Panc1 (cell line): Measurements from ENCODE around the gene C1orf198.

Experiments
- POLR2AphosphoS5 ChIP-seq: IDR thresholded peaks from 2 replicates; pipeline ENCODE4 v1.6.1; 2012; ENCODE audit warnings: mild to moderate bottlenecking, low read depth, low read length, moderate library complexity
- TF ChIP-seq, protein P1 (sequence below), 2 experiments: IDR thresholded peaks; 2 replicates each; pipeline ENCODE4 v1.6.1; 2011 to 2012; ENCODE audit warnings: low read depth in 2 of 2, control low read depth in 1 of 2, low read length in 1 of 2, mild to moderate bottlenecking in 1 of 2, moderate library complexity in 1 of 2; ENCODE audit not compliant: insufficient read depth in 1 of 2

DNA sequence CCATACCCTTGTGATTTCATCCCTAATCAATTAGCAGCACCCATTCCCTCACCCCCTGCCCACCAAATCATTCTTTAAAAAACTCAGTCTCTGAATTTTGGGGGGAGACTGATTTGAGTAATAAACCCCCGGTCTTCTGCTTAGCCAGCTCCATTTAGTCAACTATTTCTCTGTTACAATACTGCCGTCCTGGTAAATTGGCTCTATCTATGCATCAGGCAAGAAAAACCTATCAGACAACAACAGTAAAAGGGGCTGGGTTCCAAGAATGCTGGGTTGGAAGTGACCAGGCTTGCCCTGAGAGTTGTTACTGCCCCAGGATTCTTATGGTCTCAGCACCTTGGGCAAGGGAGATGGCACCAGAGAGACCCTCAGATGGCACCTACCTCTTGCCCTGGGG, 16.3 kb upstream of the C1orf198 start:
- TF ChIP-seq, protein P1, sequence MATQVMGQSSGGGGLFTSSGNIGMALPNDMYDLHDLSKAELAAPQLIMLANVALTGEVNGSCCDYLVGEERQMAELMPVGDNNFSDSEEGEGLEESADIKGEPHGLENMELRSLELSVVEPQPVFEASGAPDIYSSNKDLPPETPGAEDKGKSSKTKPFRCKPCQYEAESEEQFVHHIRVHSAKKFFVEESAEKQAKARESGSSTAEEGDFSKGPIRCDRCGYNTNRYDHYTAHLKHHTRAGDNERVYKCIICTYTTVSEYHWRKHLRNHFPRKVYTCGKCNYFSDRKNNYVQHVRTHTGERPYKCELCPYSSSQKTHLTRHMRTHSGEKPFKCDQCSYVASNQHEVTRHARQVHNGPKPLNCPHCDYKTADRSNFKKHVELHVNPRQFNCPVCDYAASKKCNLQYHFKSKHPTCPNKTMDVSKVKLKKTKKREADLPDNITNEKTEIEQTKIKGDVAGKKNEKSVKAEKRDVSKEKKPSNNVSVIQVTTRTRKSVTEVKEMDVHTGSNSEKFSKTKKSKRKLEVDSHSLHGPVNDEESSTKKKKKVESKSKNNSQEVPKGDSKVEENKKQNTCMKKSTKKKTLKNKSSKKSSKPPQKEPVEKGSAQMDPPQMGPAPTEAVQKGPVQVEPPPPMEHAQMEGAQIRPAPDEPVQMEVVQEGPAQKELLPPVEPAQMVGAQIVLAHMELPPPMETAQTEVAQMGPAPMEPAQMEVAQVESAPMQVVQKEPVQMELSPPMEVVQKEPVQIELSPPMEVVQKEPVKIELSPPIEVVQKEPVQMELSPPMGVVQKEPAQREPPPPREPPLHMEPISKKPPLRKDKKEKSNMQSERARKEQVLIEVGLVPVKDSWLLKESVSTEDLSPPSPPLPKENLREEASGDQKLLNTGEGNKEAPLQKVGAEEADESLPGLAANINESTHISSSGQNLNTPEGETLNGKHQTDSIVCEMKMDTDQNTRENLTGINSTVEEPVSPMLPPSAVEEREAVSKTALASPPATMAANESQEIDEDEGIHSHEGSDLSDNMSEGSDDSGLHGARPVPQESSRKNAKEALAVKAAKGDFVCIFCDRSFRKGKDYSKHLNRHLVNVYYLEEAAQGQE (IDR thresholded peaks at IDR 0.05; ENCODE audit: insufficient read depth in 1 of 2, low read depth in 2 of 2, low read length in 1 of 2), result no peak
- no peak for TF ChIP-seq POLR2AphosphoS5
